SK-N-SH (cell line): ENCODE measurements around the gene YIPF5. TPM values are rescaled to one million over a fixed set of nuclear protein-coding genes. Genes with fewer than 3 reads are reported as not detected.

Source experiments
- CTCF ChIA-PET: fragments of 300-600, 350-600 bp; formaldehyde crosslinking; extraction: SDS; loops from one replicate; lab custom pipeline; 2021; lab: Yijun Ruan, JAX
- POLR2A ChIA-PET: fragments of 350-600 bp; sonication (Branson Sonifier 250); formaldehyde crosslinking; extraction: SDS; loops from one replicate; lab custom pipeline; 2020; ENCODE audit warnings: antibody characterized with exemption, inconsistent platforms; lab: Yijun Ruan, JAX
- DNase-seq: peaks from one replicate; pipeline ENCODE4 v3.0.0; 2012
- H2AFZ ChIP-seq: fragments of 200-600 bp; sonication (generic); 2 replicates; pipeline ENCODE4 v1.8.1; 2016; ENCODE audit warnings: antibody characterized with exemption, mild to moderate bottlenecking, low read depth
- H3F3A ChIP-seq: fragments of 200-600 bp; sonication (generic); replicated peaks from 2 replicates; pipeline ENCODE3; 2016; ENCODE audit warnings: antibody characterized with exemption, mild to moderate bottlenecking; ENCODE audit not compliant: insufficient read depth
- H3K27ac ChIP-seq, 2 experiments: fragments of 200-500 bp in 1 of 2; fragments of 200-600 bp in 1 of 2; sonication (Bioruptor generic) in 1 of 2; sonication (generic), shearing (Covaris generic) in 1 of 2; 2 replicates each; pipeline versions ENCODE4 v1.5.1 to v1.6.1; 2014 to 2016; ENCODE audit warnings: low read depth in 2 of 2, inconsistent platforms in 1 of 2, low read length in 1 of 2, mild to moderate bottlenecking in 1 of 2, mixed read lengths in 1 of 2
- H3K27me3 ChIP-seq: fragments of 200-600 bp; sonication (generic), shearing (Covaris generic); 2 replicates; pipeline ENCODE4 v1.6.1; 2016; ENCODE audit warnings: mixed run types; ENCODE audit not compliant: insufficient read depth
- H3K36me3 ChIP-seq, 2 experiments: fragments of 200-500 bp in 1 of 2; fragments of 200-600 bp in 1 of 2; sonication (Bioruptor generic) in 1 of 2; sonication (generic) in 1 of 2; replicated peaks in 1 of 2; 2 replicates each; pipeline versions ENCODE3 to v1.5.1; 2014 to 2016; ENCODE audit warnings: low read length in 1 of 2, mild to moderate bottlenecking in 1 of 2; ENCODE audit not compliant: insufficient read depth in 2 of 2, control insufficient read depth in 1 of 2
- H3K4me1 ChIP-seq, 2 experiments: fragments of 200-500 bp in 1 of 2; fragments of 200-600 bp in 1 of 2; sonication (Bioruptor generic) in 1 of 2; sonication (generic), shearing (Covaris generic) in 1 of 2; 2 replicates each; pipeline versions ENCODE4 v1.5.1 to v1.6.1; 2014 to 2016; ENCODE audit warnings: low read depth in 1 of 2, low read length in 1 of 2, mixed run types in 1 of 2; ENCODE audit not compliant: insufficient read depth in 2 of 2, control insufficient read depth in 1 of 2
- H3K4me2 ChIP-seq: fragments of 200-600 bp; sonication (generic), shearing (Covaris generic); 2 replicates; pipeline ENCODE4 v1.6.1; 2017; ENCODE audit warnings: mixed run types
- H3K4me3 ChIP-seq, 2 experiments: fragments of 200-500 bp in 1 of 2; fragments of 200-600 bp in 1 of 2; sonication (Bioruptor generic) in 1 of 2; sonication (generic), shearing (Covaris generic) in 1 of 2; 2 replicates each; pipeline versions ENCODE4 v1.5.1 to v1.8.1; 2014 to 2016; ENCODE audit warnings: low read depth in 2 of 2, inconsistent platforms in 1 of 2, low read length in 1 of 2, mild to moderate bottlenecking in 1 of 2, mixed read lengths in 1 of 2, moderate library complexity in 1 of 2
- H3K79me2 ChIP-seq: fragments of 200-600 bp; sonication (generic); 2 replicates; pipeline ENCODE4 v1.8.1; 2017; ENCODE audit warnings: mild to moderate bottlenecking; ENCODE audit not compliant: insufficient read depth
- H3K9ac ChIP-seq: fragments of 200-600 bp; sonication (generic); 2 replicates; pipeline ENCODE4 v1.6.1; 2017; ENCODE audit warnings: mixed run types
- H3K9me2 ChIP-seq: fragments of 200-600 bp; sonication (generic); 2 replicates; pipeline ENCODE4 v1.6.1; 2017; ENCODE audit warnings: mixed run types
- H3K9me3 ChIP-seq: fragments of 200-600 bp; sonication (generic); 2 replicates; pipeline ENCODE4 v1.6.1; 2017; ENCODE audit warnings: mixed run types, mild to moderate bottlenecking, moderate library complexity
- H4K20me1 ChIP-seq: fragments of 200-600 bp; sonication (generic); 2 replicates; pipeline ENCODE4 v1.6.1; 2017; ENCODE audit warnings: mild to moderate bottlenecking, mixed run types; ENCODE audit not compliant: insufficient read depth
- CHD2 ChIP-seq: fragments of 150-350 bp; IDR thresholded peaks from 2 replicates; pipeline ENCODE4 v1.6.1; 2018; ENCODE audit warnings: low read length; ENCODE audit not compliant: partially characterized antibody
- ELF1 ChIP-seq: IDR thresholded peaks from 2 replicates; pipeline ENCODE4 v1.4.0; 2012
- FOXM1 ChIP-seq: IDR thresholded peaks from 2 replicates; pipeline ENCODE4 v1.4.0; 2012; ENCODE audit warnings: low read depth, mild to moderate bottlenecking
- GABPA ChIP-seq: IDR thresholded peaks from 2 replicates; pipeline ENCODE4 v1.4.0; 2012; ENCODE audit warnings: low read depth, mild to moderate bottlenecking
- IRF3 ChIP-seq: fragments of 150-350 bp; IDR thresholded peaks from 2 replicates; pipeline ENCODE4 v1.6.1; 2016; ENCODE audit warnings: mild to moderate bottlenecking, low read depth, low read length
- NRF1 ChIP-seq: IDR thresholded peaks from 2 replicates; pipeline ENCODE4 v1.6.1; 2012; ENCODE audit warnings: low read depth, mild to moderate bottlenecking, low read length
- POLR2AphosphoS5 ChIP-seq: IDR thresholded peaks from 2 replicates; pipeline ENCODE4 v1.6.1; 2012; ENCODE audit warnings: low read depth, low read length
- RCOR1 ChIP-seq: fragments of 150-350 bp; IDR thresholded peaks from 2 replicates; pipeline ENCODE4 v1.6.1; 2017; ENCODE audit warnings: antibody characterized with exemption, low read length
- REST ChIP-seq: IDR thresholded peaks from 2 replicates; pipeline ENCODE4 v1.6.1; 2012; ENCODE audit warnings: mild to moderate bottlenecking, low read depth, low read length, moderate library complexity
- SMC3 ChIP-seq: IDR thresholded peaks from 2 replicates; pipeline ENCODE4 v1.6.1; 2012; ENCODE audit warnings: low read depth, low read length, improper control_type of control experiment
- TCF12 ChIP-seq: IDR thresholded peaks from 2 replicates; pipeline ENCODE4 v1.4.0; 2012
- WGBS: methylation state at CpG from one replicate; pipeline ENCODE4 v1.1.6; 2017; ENCODE audit warnings: low lambda C conversion rate; 5-methylcytosine and 5-hydroxymethylcytosine counted together
- polyA plus RNA-seq, 3 experiments: library from polyadenylated mRNA; depleted of rRNA; stranded (reverse); fragments of >200 nt; gene quantifications; 2 replicates each; pipeline ENCODE4 v1.2.3, GENCODE V29; 2012
- TF ChIP-seq, protein P1 (sequence below): fragments of 200-600 bp; sonication (generic); IDR thresholded peaks from 2 replicates; pipeline ENCODE4 v1.6.1; 2017; ENCODE audit warnings: antibody characterized with exemption, mild to moderate bottlenecking, moderate library complexity
- TF ChIP-seq, protein P2 (sequence below): IDR thresholded peaks from 2 replicates; pipeline ENCODE4 v1.4.0; 2012; ENCODE audit warnings: low read depth
- TF ChIP-seq, protein P3 (sequence below): IDR thresholded peaks from 2 replicates; pipeline ENCODE4 v1.4.0; 2012; ENCODE audit warnings: low read depth, borderline replicate concordance

YIPF5 gene
- polyA plus RNA-seq, 1 of the 3 experiments (the other 2 are of a cell fraction), result 36.2 TPM

- TF ChIP-seq REST (no peak), ELF1 (no peak), RCOR1 (0 out of 2 replicates have a peak, but pooled peaks have one; percentile 23), FOXM1 (no peak), POLR2AphosphoS5 (no peak), GABPA (no peak), SMC3 (peak; percentile 73), NRF1 (no peak), IRF3 (no peak)
- TF ChIP-seq, protein P1, sequence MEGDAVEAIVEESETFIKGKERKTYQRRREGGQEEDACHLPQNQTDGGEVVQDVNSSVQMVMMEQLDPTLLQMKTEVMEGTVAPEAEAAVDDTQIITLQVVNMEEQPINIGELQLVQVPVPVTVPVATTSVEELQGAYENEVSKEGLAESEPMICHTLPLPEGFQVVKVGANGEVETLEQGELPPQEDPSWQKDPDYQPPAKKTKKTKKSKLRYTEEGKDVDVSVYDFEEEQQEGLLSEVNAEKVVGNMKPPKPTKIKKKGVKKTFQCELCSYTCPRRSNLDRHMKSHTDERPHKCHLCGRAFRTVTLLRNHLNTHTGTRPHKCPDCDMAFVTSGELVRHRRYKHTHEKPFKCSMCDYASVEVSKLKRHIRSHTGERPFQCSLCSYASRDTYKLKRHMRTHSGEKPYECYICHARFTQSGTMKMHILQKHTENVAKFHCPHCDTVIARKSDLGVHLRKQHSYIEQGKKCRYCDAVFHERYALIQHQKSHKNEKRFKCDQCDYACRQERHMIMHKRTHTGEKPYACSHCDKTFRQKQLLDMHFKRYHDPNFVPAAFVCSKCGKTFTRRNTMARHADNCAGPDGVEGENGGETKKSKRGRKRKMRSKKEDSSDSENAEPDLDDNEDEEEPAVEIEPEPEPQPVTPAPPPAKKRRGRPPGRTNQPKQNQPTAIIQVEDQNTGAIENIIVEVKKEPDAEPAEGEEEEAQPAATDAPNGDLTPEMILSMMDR, result peak; percentile 98
- TF ChIP-seq, protein P2, sequence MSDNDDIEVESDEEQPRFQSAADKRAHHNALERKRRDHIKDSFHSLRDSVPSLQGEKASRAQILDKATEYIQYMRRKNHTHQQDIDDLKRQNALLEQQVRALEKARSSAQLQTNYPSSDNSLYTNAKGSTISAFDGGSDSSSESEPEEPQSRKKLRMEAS, result no peak
- TF ChIP-seq, protein P3, sequence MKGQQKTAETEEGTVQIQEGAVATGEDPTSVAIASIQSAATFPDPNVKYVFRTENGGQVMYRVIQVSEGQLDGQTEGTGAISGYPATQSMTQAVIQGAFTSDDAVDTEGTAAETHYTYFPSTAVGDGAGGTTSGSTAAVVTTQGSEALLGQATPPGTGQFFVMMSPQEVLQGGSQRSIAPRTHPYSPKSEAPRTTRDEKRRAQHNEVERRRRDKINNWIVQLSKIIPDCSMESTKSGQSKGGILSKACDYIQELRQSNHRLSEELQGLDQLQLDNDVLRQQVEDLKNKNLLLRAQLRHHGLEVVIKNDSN, result no peak
These were observed 33.5 kb upstream of the YIPF5 start (continued) for GRCh38 chr5:144203750-144204596.

GRCh38 chr5:144202726-144203125 is 32.3 kb upstream of the YIPF5 start:
- no peak overlapping the region for H3K4me3 ChIP-seq
- POLR2A ChIA-PET, result no interaction called here
- H3K4me2 ChIP-seq, result no peak overlapping the region
- DNase-seq, result no peak
- CTCF ChIA-PET, result interaction anchor here (1.6 to 3.4 kb wide), 3 partner anchors 175 to 1623 kb away, joined by 5 to 30 read pairs (median 7); no protein-coding TSS in a partner anchor
- no peak overlapping the region for H3K9ac ChIP-seq
- H3K27me3 ChIP-seq, result no peaks in the 10 kb centered on the region
- H2AFZ ChIP-seq, result no peak overlapping the region
- H3K79me2 ChIP-seq, result no peaks in the 10 kb centered on the region
- 86% methylated on average over 1 of the region's 1 CpG for WGBS
- no peak overlapping the region for H3K27ac ChIP-seq
- H3K9me2 ChIP-seq, result no peaks in the 10 kb centered on the region
- no peaks in the 10 kb centered on the region for H4K20me1 ChIP-seq
- H3K36me3 ChIP-seq, result no peaks in the 10 kb centered on the region
- peaks cover 7 to 8% of the 10 kb centered on the region in 2 experiments; a peak in 3 of 4 replicates for H3K4me1 ChIP-seq
- H3F3A ChIP-seq, result peaks cover 5% of the 10 kb centered on the region
- no peaks in the 10 kb centered on the region for H3K9me3 ChIP-seq
- TF ChIP-seq TCF12 (no peak), CHD2 (no peak)
